ENCODE results near the gene ESRRG.
"Not testable (repeated sequence)": the region's sequence is repeated elsewhere in the genome, so short reads cannot be mapped to it uniquely, and the experiment has no call there.

Gene ESRRG

DNA sequence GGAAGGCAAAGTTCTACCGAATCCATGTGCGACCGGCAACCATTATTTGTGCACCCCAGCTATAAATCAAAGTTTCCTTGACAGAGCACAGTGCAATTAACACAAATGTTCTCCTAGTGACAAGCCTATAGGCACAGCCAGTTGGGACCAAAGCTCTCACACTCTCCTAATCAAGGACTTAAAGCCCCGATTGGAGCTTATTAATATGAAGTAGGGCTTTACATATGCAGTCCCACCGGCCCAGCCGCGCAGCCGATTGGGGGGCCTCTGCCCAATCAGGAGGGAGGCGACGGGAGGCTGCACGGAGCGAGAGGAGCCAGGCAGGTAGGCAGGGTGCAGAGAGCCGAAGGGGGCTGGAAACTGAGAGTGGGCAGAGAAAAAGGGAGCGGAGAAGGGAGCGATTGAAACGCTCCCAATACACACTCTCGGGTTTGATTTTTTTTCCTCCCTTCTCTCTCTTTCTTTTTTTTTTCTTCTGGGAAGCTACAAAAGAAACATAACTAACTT, at the start of gene ESRRG:
Gene ESRRG, minus strand, starts transcription at position 156 of the 507 bp plus-strand sequence. Its CDS starts 130 bp downstream, at position 26.
- DNase-seq = no peak

DNA sequence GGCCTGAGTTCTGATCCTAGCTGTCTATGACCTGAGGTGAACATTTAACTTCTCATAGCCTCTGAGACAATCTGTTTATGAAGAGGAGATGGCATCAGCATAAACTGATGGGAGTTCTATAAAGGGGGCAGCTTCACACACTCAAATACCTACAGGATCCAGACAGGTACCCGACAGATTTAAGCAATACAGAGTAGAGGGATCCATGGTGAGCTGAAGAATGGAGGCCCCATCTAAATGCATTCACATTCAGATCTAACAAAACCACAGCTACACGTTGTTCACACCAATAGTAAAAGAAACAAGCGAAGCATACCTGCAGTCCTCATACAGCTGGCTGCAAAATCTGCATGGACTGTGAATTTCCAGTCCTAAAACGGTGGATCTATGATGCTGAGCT, 48.7 kb upstream of the ESRRG start:
- no peak for DNase-seq

GRCh38 chr1:216766633-216767327, 43.6 kb upstream of the ESRRG start:
- no peak for DNase-seq

GRCh38 chr1:216765346-216766300, 42.4 kb upstream of the ESRRG start:
- DNase-seq = no peak

- DNase-seq = no peak
These were observed 34.9 kb upstream of the ESRRG start for GRCh38 chr1:216758161-216758560.

- DNase-seq = no peak
These were observed 33.9 kb upstream of the ESRRG start for GRCh38 chr1:216757110-216757509.

DNA sequence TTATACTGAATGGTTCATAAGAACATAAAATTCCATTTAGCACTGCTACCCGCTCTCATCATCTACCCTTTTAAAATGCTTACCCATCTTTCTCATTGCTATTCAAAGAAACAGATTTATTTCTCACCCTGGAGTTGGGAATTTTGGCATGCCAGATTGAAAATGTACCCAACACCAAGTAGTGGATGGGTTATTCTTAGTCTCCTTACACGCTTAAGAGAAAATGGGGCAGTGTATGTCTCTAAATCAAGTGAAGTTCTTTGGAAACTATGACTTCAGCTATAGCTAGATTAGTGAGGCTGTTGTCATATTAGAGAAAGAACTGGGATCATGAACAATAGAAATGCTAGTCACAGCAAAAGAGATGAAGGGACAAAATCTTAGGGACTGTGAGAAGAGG, 27.7 kb upstream of the ESRRG start:
- DNase-seq = no peak

GRCh38 chr1:216750031-216750627, 26.9 kb upstream of the ESRRG start:
- DNase-seq = no peak

GRCh38 chr1:216749232-216749631, 26.0 kb upstream of the ESRRG start:
- DNase-seq = no peak

- DNase-seq = no peak
These were observed 19.4 kb upstream of the ESRRG start for GRCh38 chr1:216742625-216743024.

GRCh38 chr1:216740331-216740730, 17.1 kb upstream of the ESRRG start:
- no peak for DNase-seq

DNA sequence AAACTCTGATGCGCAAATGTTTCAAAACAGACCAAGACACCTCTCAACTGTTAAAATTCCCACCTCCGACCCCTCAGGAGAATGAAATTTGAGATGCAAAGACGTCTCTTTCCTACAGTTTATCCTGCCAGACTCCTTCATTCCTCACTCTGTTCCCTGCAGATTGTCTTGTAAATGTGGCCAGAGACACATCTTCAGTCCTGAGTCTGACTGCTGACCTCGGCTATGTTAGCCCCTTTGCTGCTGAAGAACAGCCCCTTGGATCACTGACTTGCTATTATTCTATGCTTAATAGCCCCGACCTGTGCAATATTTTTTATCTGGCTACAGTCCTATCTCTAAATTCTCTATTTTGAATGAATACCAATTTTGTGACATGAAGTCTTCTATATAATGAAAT, 16.6 kb upstream of the ESRRG start:
- DNase-seq = no peak

DNA sequence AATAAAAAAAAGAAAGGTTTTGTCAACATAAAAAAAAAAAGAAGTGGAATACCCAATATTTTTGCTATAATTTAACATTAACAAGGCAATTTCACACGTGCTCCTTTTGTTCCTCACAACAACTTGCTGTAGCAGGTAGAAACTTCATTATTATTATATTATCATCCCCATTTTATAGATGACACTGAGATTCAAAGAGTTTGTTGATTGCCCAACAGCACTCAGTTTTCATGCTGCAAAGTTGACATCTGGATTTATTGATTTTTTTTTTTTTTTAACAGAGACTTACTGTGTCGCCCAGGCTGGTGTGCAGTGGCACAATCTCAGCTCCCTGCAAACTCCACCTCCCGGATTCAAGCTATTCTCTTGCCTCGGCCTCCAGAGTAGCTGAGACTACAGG, 8.9 kb upstream of the ESRRG start:
- DNase-seq = no peak

DNA sequence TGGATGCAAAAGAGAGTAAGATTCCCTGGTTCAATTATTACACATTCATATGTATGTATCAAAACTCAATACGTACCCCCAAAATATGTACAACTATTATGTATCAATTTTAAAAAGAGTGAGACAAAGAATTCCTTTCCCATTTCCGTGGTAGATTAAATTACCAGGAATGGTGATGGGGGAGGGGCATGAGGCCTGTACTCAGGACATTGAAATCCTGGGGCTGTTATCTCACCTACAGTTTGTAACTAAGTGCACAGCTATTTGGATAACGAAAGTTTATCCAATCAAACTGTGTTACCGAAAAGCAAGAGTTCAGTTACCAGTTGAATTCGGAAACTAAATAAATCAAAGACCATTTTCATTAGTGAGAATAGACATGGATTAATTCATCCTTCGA, 8.3 kb upstream of the ESRRG start:
- no peak for DNase-seq

- DNase-seq = no peak
These were observed 3.2 kb upstream of the ESRRG start for GRCh38 chr1:216726435-216726834.

- no peak for DNase-seq
These were observed 408 bp downstream of the ESRRG start for GRCh38 chr1:216722821-216723220.

DNA sequence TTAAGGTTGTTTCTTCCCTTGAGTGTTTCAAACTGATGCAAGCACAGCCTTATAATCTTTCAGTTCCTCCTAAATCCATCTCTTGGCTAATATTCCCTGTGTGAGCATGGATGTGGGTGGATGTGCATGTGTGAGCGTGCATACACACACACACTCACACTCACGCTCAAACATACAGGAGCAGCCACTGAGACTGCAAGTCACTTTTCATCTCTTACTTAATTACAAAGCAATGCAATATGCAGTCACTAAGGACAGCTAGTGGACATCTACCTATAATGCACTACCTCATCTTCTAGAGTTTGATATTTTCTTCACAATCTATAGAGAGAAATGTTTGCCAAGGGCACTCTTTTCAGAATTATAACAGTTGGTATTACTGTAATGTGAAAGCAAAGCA, 1.4 kb downstream of the ESRRG start:
- no peak for DNase-seq

DNA sequence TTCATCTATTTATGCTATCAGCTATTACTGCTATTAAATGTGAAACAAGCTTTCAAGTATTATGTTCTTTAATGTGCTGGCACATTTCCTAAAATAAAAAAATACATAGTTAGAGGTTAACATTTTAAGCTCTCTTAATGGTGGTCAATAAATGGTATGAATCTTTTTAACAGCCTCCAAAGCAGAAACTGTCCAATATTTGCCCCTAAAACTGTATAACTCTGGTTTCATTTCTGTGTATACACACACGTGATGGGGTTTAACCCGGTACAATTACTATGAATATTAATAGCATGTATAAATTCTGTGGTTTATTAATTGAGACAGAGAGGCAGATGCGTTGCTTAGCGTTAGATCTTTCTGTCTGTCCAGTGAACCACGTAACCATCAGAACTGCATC, 2.2 kb downstream of the ESRRG start:
- no peak for DNase-seq

GRCh38 chr1:216711712-216712111, 11.5 kb downstream of the ESRRG start:
- no peak for DNase-seq

GRCh38 chr1:216710598-216711333, 12.5 kb downstream of the ESRRG start:
- no peak for DNase-seq

GRCh38 chr1:216710055-216710454, 13.2 kb downstream of the ESRRG start:
- no peak for DNase-seq

GRCh38 chr1:216705676-216706075, 17.6 kb downstream of the ESRRG start:
- DNase-seq = no peak

GRCh38 chr1:216704065-216704464, 19.2 kb downstream of the ESRRG start:
- DNase-seq = not testable (repeated sequence)
